ENCODE data around the gene PHF21A.

GRCh38 chr11:45906096-45906682 is 215.1 kb downstream of the PHF21A start:
- TF ChIP-seq CAMTA2 (CRISPR knock-in tag; IDR thresholded peaks at IDR 0.05; ENCODE audit: borderline replicate concordance) (no peak), CTCF (CRISPR knock-in tag; IDR thresholded peaks at IDR 0.05) (no peak), TAF1 (CRISPR knock-in tag; IDR thresholded peaks at IDR 0.05) (no peak), CEBPG (CRISPR knock-in tag; IDR thresholded peaks at IDR 0.05) (no peak), CREB3 (CRISPR knock-in tag; IDR thresholded peaks at IDR 0.05) (no peak), CHD2 (IDR thresholded peaks at IDR 0.05; ENCODE audit: low read depth, low read length) (no peak)
